Stimulated activated CD4-positive, alpha-beta T cell treated with anti-CD3 and anti-CD28 coated beads, Interleukin-15, amount 100 ng/mL, for 24 hours (primary cell): ENCODE data around the gene C17orf58.

Experiments used
- DNase-seq: peaks from one replicate; pipeline ENCODE4 v3.0.0-alpha.2; 2020

C17orf58 gene

GRCh38 chr17:67947325-67947813 lies 48.9 kb downstream of the C17orf58 start:
- no peak for DNase-seq

- DNase-seq = no peak
Observed at GRCh38 chr17:67946513-67946912, 49.8 kb downstream of the C17orf58 start.

- no peak for DNase-seq
Observed at GRCh38 chr17:67944035-67944434, 52.2 kb downstream of the C17orf58 start.

GRCh38 chr17:67942810-67943209 lies 53.5 kb downstream of the C17orf58 start:
- DNase-seq = no peak
